Stimulated activated CD8-positive, alpha-beta memory T cell treated with anti-CD3 and anti-CD28 coated beads, Interleukin-15, amount 100 ng/mL, for 4 hours (primary cell): Measurements from ENCODE around the gene ZNF532.
"Not testable (repeated sequence)": the region's sequence is repeated elsewhere in the genome, so short reads cannot be mapped to it uniquely, and the experiment has no call there.

Source experiments
- DNase-seq, 2 donors: peaks; one replicate each; pipeline ENCODE4 v3.0.0-alpha.2; 2020; ENCODE audit warnings: low read depth in 2 of 2

Gene ZNF532, protein sequence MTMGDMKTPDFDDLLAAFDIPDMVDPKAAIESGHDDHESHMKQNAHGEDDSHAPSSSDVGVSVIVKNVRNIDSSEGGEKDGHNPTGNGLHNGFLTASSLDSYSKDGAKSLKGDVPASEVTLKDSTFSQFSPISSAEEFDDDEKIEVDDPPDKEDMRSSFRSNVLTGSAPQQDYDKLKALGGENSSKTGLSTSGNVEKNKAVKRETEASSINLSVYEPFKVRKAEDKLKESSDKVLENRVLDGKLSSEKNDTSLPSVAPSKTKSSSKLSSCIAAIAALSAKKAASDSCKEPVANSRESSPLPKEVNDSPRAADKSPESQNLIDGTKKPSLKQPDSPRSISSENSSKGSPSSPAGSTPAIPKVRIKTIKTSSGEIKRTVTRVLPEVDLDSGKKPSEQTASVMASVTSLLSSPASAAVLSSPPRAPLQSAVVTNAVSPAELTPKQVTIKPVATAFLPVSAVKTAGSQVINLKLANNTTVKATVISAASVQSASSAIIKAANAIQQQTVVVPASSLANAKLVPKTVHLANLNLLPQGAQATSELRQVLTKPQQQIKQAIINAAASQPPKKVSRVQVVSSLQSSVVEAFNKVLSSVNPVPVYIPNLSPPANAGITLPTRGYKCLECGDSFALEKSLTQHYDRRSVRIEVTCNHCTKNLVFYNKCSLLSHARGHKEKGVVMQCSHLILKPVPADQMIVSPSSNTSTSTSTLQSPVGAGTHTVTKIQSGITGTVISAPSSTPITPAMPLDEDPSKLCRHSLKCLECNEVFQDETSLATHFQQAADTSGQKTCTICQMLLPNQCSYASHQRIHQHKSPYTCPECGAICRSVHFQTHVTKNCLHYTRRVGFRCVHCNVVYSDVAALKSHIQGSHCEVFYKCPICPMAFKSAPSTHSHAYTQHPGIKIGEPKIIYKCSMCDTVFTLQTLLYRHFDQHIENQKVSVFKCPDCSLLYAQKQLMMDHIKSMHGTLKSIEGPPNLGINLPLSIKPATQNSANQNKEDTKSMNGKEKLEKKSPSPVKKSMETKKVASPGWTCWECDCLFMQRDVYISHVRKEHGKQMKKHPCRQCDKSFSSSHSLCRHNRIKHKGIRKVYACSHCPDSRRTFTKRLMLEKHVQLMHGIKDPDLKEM (N-terminal part only)

DNA sequence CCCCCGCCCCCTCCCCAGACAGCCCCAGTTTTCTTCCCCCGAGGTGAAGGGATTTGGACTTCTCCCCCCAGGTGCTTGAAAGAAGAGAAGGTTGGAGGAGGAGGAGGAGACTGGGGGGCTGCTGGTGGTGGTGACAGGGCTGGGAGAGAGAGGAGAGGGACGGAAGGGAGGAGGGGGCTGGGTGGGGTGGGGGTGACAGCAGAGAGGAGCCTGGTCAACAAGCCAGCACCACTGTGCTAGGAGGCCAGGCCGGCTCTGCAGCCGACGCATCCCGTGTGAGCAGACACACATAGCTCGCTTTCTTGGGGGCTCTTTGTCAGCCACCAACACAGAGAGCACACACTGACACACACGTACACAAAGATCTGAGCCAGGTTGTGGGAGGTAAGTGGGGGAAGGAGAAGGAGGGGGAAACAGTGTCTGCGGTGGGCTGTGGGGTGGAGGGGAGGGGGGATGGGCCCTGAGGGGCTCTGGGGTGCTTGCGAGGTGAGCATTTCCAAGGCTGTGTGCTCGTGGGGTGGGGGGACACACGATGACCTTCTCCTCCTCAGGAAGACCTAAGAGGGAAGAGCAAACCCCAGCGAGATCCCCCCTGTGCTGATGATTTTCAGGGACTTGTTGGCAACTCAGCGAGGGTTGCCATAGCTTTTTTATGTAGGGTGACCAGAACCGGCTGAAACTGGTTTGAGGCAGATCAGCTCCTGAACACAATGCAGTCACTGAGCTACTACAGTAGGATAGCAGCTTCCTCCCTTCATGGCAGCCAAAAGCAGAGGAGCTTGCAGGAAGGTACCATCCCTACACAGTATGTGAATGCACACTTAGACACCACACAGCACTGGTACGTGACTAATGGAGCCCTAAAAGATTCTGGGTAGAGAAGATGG is at the start of gene ZNF532:
Gene ZNF532, plus strand, starts transcription at position 732 of the 887 bp plus-strand sequence. CDS start 53,411 bp downstream, outside the sequence.
- DNase-seq, result no peak

DNA sequence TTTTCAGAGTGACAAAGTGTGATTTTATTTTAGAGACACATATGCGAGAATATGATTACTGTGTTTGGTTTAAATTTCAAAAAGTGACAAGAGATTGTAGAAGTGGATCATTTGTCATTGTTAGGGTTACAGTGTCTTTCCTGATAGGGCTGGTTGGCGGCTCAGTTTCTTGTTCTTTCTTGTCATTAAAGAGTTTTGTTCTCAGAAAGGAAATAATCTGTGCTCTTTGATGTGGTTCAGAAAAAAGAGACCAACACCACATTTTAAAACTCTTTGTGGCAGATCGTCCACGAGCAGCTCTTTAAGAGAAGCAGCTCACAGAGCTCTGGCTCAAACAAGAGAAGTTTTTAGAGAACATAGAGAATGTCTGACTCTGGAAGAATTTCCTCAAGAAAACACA is 45.6 kb upstream of the ZNF532 start:
- no peak for DNase-seq

DNA sequence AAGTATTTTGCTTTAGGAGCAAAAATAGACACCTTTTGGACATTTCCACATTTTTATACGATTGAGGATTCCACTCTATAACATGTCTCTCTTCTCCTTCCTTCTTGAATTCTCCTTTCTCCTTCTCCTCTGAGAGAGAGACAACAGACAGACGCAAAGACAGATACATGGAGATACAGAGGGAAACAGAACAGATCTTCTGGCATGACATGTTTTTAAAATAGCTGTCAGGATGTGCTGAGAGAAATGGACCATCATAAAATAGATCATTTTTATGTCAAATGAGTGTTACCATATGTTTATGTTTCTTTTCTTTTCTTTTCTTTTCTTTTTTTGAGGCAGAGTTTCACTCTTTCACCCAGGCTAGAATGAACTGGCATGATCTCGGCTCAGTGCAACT is 44.4 kb upstream of the ZNF532 start:
- DNase-seq, result no peak

DNA sequence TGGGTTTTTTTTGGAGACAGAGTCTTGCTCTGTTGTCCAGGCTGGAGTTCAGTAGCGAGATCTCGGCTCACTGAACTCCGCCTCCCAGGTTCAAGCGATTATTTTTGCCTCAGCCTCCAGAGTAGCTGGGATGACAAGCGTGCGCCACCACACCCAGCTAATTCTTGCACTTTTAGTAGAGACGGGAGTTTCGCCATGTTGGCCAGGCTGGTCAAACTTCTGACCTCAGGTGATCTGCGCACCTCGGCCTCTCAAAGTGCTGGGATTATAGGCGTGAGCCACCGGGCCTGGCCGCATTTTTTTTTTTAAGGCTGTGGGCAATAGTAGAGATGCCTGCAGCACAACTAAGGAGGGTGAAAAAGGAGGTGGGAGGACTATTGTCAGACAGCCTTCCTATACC is 41.7 kb upstream of the ZNF532 start:
- DNase-seq, result no peak

DNA sequence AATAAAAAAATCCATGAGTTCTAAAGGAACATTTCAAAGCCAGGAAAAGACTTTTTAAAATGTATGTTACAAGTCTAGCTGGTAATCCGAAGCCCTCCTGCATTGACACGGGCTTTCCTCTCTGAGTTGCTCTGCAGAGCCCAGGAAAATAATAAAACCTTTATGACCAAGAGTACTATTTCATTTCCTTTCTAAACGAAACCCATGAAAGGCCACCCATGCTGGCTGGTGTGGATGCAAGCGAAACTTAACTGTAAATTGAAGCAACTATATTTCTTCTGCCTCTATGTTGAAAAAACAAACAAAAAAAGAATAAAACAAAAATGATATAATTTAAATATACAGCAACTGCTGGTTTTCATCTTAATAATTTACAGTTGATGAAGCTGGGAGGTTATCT is 41.3 kb upstream of the ZNF532 start:
- no peak for DNase-seq

DNA sequence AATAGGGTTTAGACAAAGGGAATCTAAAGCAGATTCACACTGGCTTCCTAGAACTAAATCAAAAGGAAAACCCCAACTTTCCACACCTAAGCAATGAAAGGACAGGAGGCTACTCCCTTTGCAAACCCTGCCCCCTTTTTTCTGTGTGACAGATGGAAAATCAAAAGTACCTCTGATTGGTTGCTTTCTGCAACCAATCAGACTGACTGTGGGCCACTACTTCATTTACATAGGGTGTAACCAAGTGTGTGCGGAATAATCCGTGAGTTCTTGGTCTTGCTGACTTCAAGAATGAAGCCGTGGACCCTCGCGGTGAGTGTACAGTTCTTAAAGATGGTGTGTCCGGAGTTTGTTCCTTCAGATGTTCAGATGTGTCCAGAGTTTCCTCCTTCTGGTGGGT is 37.8 kb upstream of the ZNF532 start:
- DNase-seq, result not testable (repeated sequence)

DNA sequence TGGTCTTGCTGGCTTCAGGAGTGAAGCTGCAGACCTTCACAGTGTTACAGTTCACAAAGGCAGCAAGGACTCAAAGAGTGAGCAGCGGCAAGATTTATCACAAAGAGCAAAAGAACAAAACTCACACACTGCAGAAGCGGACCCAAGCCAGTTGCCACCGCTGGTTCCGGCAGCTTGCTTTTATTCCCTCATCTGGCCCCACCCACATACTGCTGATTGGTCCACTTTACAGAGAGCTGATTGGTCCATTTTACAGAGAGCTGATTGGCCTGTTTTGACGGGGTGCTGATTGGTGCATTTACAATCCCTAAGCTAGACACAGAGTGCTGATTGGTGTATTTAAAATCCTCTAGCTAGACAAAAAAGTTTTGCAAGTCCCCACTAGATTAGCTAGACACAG is 37.2 kb upstream of the ZNF532 start:
- DNase-seq, result no peak

DNA sequence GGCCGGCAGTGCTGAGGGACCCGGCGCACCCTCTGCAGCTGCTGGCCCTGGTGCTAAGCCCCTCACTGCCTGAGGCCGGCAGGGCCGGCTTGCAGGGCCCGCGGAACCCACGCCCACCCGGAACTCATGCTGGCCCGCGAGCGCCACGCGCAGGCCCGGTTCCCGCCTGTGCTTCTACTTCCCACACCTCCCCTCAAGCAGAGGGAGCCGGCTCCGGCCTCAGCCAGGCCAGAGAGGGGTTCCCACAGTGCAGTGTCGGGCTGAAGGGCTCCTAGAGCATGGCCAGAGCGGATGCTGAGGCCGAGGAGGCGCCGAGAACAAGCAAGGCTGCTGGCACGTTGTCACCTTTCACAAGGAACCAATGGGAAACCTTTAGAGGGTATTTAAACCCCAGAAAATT is 36.8 kb upstream of the ZNF532 start:
- DNase-seq, result no peak

DNA sequence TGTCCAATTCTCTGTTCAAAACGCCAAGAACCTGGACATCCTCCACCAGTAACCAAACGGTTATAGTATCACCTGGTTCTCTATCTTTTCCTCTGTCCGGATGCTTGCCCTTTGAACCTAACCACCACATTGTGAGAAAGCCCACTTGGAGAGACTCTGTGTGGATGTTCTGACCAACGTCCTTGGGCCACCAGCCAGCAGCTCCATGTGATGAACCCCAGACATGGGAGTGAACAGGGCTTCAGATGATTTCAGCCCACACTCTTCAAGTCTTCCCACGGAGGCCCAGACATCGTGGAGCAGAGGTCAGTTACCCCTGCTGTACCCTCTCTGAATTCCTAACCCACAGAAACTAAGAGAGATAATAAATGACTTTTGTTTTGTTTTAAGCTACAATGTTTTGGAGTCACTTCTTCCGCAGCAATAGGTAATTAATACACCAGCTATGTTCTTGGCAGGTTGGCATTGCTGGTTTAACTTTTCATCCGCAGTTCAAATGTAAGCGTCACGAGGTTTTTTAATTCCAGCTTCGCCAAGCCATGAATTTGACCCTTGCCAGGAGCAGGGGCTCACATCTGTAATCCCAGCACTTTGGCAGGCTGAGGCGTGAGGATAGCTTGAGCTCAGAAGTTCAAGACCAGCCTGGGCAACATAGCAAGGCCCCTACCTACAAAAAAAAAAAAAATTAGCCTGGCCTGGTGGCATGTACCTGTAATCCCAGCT is 36.1 kb upstream of the ZNF532 start:
- no peak for DNase-seq

DNA sequence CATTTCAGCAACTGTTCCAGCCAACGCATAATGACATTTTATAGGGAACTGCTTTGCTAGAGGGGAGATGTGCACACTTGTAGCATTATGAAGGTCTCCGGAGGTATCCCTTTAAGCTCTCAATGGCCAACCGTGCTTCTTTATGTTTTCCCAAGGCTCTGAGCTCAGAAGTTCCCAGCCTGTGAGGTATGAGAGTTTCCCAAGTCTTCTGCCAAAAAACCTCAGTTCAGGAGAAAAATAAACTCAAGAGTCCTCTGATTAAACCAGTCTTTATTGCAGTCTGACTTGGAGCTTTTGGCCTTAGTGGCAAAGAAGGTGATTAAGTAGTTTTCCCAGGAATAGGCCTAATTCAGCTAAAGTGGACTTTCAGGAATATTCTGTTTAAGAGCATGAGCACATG is 35.4 kb upstream of the ZNF532 start:
- no peak for DNase-seq

DNA sequence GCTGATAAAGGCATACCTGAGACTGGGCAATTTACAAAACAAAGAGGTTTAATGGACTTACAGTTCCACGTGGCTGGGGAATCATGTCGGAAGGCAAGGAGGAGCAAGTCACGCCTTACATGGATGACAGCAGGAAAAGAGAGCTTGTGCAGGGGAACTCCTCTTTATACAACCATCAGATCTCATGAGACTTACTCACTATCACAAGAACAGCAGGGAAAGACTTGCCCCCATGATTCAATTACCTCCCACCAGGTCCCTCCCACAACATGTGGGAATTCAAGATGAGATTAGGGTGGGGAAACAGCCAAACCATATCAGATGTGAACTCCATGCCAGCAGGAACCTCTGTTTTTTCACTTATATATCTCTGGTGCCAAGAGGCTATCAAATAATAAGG is 34.8 kb upstream of the ZNF532 start:
- DNase-seq, result not testable (repeated sequence)

DNA sequence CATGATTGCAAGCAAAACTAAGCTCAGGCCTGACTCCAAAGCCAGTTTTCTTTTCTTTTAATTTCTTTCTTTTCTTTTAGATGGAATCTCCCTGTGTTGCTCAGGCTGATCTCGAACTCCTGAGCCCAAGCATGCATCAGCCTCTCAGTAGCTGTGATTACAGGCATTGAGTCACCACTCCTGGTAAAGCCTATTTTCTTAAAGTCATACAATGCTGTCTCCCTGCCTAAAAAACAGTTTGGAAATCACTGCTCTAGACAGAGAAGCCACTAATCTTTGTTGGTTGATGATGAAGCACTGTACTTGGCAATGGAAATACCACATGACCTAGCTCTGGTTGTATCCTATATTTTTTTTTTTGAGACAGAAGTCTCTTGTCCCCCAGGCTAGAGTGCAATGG is 33.1 kb upstream of the ZNF532 start:
- DNase-seq, result no peak

DNA sequence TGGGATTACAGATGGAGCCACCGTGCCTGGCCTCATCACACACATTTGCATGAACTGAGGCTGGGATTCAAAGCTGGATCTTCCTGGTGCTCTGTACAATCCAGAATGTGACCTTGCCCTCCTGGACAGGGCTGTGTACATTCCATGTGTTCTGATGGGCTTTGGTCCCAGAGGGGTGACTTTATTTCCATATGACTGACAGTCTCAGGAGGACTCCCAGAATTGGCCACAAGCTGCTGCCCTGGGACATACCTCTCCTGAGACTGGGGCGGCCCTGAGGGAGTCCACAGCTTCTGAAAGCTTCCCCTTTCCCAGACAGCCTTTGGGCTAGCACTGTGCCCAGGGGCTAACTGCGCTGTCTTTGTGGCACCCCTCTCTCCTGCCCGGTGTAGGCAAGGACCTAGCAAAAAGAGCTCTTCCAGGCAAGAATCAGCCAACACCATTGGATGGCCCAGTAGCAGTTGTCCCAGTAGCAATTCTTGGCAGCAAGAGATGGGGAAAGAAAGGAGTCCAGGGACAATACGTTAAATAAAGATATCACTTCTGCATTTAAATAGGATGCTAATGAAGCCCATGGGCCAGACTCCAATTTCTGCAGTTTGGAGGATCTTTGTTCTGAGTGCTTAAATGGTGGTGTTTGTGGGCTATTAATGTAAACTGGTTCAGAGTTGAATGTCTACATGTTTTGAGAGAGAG is 26.4 kb upstream of the ZNF532 start:
- DNase-seq, result no peak

DNA sequence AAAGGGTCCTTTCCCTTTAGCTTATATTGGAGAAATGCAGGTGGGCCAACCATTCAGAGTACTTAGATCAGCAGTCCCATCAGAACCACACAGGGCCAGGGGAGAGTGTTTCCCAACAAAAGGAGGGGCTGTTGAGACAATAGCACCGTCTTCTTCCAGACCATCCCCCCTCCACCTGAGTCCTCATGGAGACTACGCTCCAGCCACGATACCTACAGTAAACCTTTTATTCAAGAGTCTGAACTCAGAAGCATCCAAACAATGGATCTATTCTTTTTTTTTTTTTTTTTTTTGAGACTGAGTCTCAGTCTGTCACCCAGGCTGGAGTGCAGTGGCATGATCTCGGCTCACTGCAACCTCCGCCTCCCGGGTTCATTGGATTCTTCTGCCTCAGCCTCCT is 25.7 kb upstream of the ZNF532 start:
- no peak for DNase-seq

DNA sequence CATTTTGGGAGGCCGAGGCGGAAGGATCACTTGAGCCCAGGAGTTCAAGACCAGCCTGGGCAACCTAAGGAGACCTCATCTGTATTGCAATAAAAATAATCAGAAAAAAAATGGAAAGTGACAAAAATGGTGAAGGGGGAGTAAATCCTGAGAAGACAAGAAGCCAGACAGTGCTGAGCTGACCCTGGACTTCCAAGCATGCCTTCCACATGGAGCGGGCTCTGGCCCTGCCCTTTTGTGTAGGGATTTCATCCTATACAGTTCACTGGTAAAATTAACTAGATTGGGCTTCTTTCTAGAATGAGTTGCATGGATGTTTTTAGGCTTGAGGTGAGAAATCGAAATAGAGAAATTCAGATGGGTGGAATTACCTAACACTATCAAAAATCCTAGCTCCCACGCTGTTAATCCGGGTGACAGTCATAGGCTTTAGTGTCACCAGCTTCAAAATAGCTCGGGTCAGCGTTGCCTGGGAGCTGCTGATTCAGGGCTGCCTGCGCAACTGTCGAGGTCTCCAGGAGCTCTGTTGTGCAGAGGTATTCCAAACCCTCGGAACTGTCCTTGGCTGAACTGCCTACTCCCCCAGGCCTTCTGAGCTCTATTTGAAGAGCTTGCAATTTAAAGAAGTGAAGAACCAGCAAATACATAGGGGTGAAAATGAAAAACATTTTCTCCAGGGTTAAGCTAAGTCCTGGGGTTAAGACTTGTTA is 21.5 kb upstream of the ZNF532 start:
- no peak for DNase-seq

DNA sequence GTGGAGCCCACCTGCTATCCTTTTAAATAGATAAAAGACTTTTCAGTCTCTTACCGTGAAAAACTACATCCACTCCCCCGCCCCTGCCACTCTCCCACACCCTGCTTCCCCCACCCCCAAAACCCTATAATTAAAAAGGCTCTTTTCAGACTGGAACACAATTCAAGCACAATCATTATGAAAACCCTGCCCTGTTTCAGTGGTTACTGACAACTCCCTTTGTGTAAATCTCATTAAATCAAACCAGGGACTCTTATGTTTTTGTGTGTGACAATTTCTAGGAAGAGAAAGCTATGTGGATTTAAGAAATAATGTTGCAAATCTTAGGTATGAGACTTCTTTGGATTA is 21.0 kb upstream of the ZNF532 start:
- DNase-seq, result no peak

DNA sequence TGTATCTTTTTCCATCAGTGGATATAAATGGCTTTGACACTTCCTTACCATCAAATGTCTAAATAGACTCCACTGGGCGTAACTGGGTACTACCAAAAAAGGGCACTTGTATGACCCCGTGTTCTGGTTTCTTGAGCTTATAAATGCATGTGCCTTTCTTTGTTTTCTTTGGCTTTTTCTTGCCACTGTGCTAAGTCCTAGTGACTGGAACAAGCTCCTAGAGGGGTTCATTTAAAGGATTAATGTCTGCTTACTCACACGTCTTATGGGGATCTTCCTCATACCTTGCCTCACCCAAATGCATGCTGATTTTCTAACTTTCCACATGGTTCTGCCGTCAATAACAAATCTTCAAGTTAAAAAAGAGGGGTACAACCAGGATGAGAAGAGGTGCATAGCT is 19.8 kb upstream of the ZNF532 start:
- no peak for DNase-seq

DNA sequence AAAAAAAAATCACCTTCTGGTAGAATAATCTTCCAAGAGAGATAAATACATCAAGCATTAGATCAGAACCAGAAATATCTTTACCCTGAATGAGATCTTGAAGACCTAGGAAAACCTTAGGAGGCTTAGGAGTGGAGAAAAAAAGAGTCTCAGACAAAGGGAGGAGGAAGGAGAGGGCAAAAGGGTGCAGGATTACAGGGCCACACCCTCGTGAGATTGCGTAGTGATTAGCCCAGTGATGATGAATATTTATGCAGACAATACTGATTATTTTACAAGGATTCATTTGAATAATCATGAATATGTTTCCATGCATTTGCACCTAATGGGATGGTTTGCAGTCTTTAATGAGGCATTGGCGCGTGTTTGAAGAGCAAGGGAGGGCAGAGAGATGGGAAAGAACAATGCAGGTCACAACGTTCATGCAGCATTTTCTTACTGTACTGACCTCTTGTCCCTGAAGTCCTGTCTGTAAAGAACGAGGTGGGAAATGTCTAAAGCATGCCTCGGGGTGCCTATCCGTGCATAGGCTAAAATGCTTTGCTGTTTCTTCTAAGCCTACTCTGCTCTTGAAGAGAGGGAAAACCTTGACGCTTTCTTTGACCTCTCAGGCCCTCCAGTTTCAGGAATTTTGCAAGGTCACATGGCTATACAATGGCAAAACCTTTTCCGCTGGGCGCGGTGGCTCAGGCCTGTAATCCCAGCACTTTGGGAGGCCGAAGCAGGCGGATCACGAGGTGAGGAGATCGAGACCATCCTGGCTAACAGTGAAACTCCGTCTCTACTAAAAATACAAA is 18.6 kb upstream of the ZNF532 start:
- no peak for DNase-seq
